Uterus (tissue), 4 donors: Measurements from ENCODE around the gene VRK2. TPM values are rescaled to one million over a fixed set of nuclear protein-coding genes. Genes with fewer than 3 reads are reported as not detected.
"Not testable (repeated sequence)": the region's sequence is repeated elsewhere in the genome, so short reads cannot be mapped to it uniquely, and the experiment has no call there.

Experiments
- DNase-seq, 2 donors: peaks; one replicate each; pipeline ENCODE4 v3.0.0-alpha.2; 2019 to 2020
- H3K27ac ChIP-seq, 2 donors: fragments of 200-600 bp; sonication (generic); 1 replicate in 1 of 2; 2 replicates in 1 of 2; pipeline ENCODE4 v1.5.1; 2016 to 2018
- H3K27me3 ChIP-seq, 2 donors: fragments of 200-600 bp; sonication (generic); one replicate each; pipeline ENCODE4 v1.5.1; 2018 to 2019; ENCODE audit warnings: control low read depth in 1 of 2
- H3K36me3 ChIP-seq, 2 donors: fragments of 200-600 bp; sonication (generic); one replicate each; pipeline ENCODE4 v1.5.1; 2019; ENCODE audit warnings: control low read depth in 1 of 2
- H3K4me1 ChIP-seq, 2 donors: fragments of 200-600 bp; sonication (generic); one replicate each; pipeline ENCODE4 v1.5.1; 2018 to 2019; ENCODE audit warnings: control low read depth in 1 of 2
- H3K4me3 ChIP-seq, 2 donors: fragments of 200-600 bp; sonication (generic); 1 replicate in 1 of 2; 2 replicates in 1 of 2; pipeline ENCODE4 v1.5.1; 2018 to 2019; ENCODE audit warnings: mild to moderate bottlenecking in 1 of 2
- H3K9me3 ChIP-seq, 2 donors: fragments of 200-600 bp; sonication (generic); one replicate each; pipeline ENCODE4 v1.5.1; 2019; ENCODE audit warnings: control low read depth in 1 of 2
- POLR2A ChIP-seq, 2 donors: fragments of 450-650 bp; IDR thresholded peaks; one replicate each; pipeline ENCODE4 v1.6.1; 2016; ENCODE audit warnings: antibody characterized with exemption in 2 of 2, mild to moderate bottlenecking in 1 of 2, moderate library complexity in 1 of 2
- intact Hi-C: fragments of 100-400 bp; cut with DNase I; formaldehyde crosslinking; loops from one replicate; pipeline ENCODE4 v1.15.1; 2023; ENCODE audit warnings: low total_unique reads
- total RNA-seq, 4 donors: library from RNA; depleted of rRNA in 3 of 4; stranded (reverse); fragments of >200 nt in 3 of 4; gene quantifications; one replicate each; pipeline versions ENCODE4 v1.1.0 to v1.2.4, GENCODE V29; 2014 to 2023
- TF ChIP-seq, protein P1 (sequence below), 4 experiments: fragments of 200-600 bp in 2 of 4; fragments of 450-650 bp in 2 of 4; sonication (generic) in 2 of 4; IDR thresholded peaks; one replicate each; pipeline ENCODE4 v1.5.1; 2016 to 2019; ENCODE audit warnings: antibody characterized with exemption in 4 of 4, mild to moderate bottlenecking in 2 of 4, moderate library complexity in 1 of 4
- donor health status: DM: yes; HTN: yes; CAD: no.

The VRK2 gene
- total RNA-seq, 4 donors from 2014 or later, result 17.1 to 30.3 (median 25.7) TPM

DNA sequence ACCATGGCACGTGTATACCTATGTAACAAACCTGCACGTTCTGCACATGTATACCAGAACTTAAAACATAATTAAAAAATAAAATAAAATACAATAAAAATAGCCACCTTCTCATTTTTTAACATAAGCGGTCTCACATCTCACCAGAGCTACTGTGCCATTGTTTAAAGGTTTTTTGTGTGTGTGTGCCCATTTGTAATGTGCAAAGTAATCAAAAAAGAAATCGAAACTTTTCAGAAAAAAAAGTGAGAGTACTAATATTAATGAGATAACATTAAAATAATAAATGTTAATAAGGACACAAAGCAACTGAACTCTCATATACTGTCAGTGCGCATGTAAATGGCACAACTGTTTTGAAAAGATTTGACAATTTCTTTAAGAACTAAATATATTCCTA lies 134.0 kb downstream of the VRK2 start:
- intact Hi-C loops, result no loop called here
- H3K27me3 ChIP-seq, result no peaks in the 10 kb centered on the region
- no peaks in the 10 kb centered on the region for H3K4me1 ChIP-seq
- TF ChIP-seq POLR2A (IDR thresholded peaks at IDR 0.05), result no peak
- TF ChIP-seq, protein P1, sequence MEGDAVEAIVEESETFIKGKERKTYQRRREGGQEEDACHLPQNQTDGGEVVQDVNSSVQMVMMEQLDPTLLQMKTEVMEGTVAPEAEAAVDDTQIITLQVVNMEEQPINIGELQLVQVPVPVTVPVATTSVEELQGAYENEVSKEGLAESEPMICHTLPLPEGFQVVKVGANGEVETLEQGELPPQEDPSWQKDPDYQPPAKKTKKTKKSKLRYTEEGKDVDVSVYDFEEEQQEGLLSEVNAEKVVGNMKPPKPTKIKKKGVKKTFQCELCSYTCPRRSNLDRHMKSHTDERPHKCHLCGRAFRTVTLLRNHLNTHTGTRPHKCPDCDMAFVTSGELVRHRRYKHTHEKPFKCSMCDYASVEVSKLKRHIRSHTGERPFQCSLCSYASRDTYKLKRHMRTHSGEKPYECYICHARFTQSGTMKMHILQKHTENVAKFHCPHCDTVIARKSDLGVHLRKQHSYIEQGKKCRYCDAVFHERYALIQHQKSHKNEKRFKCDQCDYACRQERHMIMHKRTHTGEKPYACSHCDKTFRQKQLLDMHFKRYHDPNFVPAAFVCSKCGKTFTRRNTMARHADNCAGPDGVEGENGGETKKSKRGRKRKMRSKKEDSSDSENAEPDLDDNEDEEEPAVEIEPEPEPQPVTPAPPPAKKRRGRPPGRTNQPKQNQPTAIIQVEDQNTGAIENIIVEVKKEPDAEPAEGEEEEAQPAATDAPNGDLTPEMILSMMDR (IDR thresholded peaks at IDR 0.05), result no peak
- H3K36me3 ChIP-seq, result no peaks in the 10 kb centered on the region
- no peak for DNase-seq
- H3K4me3 ChIP-seq, result no peak overlapping the region
- no peaks in the 10 kb centered on the region for H3K9me3 ChIP-seq
- H3K27ac ChIP-seq, result no peak overlapping the region

DNA sequence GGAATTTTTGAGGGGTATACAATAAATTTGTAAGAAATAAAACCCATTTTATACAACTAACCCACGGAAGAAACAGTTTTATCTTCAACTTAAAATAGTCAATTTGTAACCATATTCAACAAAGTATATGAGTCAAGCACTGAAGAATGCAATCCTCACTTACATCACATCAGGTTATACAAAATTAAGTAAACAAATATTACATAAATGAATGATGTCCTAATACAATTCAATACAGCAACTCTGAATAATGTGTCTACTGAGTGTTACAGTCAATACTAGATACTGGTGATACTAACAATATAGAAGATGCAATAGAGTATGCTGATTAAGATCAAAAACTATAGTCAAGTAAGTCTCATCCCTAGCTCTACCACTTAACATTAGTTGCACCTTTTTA lies 135.9 kb downstream of the VRK2 start:
- intact Hi-C loops, result no loop called here
- Histone ChIP-seq H3K9me3 (no peaks in the 10 kb centered on the region), H3K4me3 (no peak overlapping the region), H3K27ac (no peak overlapping the region), H3K4me1 (no peaks in the 10 kb centered on the region), H3K27me3 (no peaks in the 10 kb centered on the region), H3K36me3 (no peaks in the 10 kb centered on the region)
- TF ChIP-seq, protein P1 (IDR thresholded peaks at IDR 0.05), result no peak
- no peak for TF ChIP-seq POLR2A (IDR thresholded peaks at IDR 0.05)
- DNase-seq, result no peak

DNA sequence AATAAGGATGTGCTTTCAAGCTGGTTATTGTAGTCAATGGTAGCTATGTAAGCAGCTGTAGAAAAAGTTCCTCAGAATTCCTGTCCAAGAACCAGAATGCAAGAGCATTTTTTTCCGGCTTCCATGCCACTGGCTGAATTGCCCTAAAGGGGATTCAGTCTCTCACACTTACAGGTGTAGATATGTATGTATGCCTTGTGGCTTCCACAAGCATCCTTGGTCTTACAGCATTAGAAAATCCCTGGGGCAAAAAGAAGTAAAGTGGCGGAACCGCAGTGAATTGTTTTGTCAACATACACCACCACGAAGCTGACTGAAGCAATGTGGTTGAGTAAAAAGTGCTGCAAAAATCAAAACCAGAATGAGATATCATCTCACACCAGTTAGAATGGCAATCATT lies 139.9 kb downstream of the VRK2 start:
- Histone ChIP-seq H3K4me3 (no peak overlapping the region), H3K9me3 (no peaks in the 10 kb centered on the region), H3K27me3 (no peaks in the 10 kb centered on the region), H3K27ac (no peak overlapping the region), H3K36me3 (no peaks in the 10 kb centered on the region), H3K4me1 (no peaks in the 10 kb centered on the region)
- intact Hi-C loops, result no loop called here
- DNase-seq, result no peak
- TF ChIP-seq, protein P1 (IDR thresholded peaks at IDR 0.05), result no peak
- no peak for TF ChIP-seq POLR2A (IDR thresholded peaks at IDR 0.05)

DNA sequence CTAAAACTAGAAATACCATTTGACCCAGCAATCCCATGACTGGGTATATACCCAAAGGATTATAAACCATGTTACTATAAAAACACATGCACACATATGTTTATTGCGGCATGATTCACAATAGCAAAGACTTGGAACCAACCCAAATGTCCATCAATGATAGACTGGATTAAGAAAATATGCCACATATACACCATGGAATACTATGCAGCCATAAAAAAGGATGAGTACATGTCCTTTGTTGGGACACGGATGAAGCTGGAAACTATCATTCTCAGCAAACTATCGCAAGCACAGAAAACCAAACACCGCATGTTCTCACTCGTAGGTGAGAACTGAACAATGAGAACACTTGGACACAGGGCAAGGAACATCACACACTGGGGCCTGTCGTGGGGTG lies 140.4 kb downstream of the VRK2 start:
- H3K4me1 ChIP-seq, DNase-seq, intact Hi-C loops, H3K9me3 ChIP-seq, H3K27ac ChIP-seq, H3K36me3 ChIP-seq, H3K4me3 ChIP-seq, H3K27me3 ChIP-seq: not testable (repeated sequence)

DNA sequence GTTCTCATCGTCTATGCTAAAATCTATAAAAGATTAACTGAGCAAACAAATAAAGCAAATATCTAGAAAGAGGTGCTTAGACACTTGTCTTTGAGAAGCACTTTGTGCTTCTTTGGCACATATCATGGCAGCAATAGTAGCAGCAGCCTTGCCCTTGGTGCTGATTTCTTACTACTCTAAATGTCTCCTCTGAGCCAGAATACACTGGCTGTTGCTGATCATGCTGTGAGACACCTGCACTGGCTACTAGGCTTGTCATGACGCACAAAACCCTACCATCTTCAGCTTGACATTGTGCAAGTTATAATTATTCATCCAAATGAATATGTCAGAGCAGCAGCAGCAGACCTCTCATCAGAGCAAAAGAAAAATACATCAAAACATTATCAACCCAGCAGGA lies 147.9 kb downstream of the VRK2 start:
- Histone ChIP-seq H3K9me3 (no peaks in the 10 kb centered on the region), H3K27me3 (no peaks in the 10 kb centered on the region), H3K4me3 (no peak overlapping the region), H3K27ac (no peak overlapping the region), H3K4me1 (no peaks in the 10 kb centered on the region), H3K36me3 (no peaks in the 10 kb centered on the region)
- intact Hi-C loops, result no loop called here
- TF ChIP-seq POLR2A (IDR thresholded peaks at IDR 0.05), result no peak
- TF ChIP-seq, protein P1 (IDR thresholded peaks at IDR 0.05), result no peak
- no peak for DNase-seq

DNA sequence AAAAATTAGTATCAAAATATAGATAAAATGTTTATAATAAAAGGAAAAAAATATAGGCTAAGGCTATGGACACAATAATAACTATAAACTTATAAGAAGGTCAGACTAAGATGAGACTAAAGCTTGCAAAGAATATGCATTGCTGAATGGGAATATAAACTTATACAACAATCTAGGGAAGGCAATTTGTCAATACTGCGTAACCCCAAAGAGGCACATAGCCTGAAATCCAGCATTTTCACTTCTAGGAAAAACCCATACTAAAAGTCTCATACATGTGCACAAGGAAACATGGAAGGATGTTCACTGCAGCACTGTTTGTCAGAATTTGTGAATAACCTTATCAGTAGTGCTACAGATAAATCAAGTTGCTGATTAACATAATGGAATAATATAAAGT lies 149.1 kb downstream of the VRK2 start:
- Histone ChIP-seq H3K27ac (no peak overlapping the region), H3K27me3 (no peaks in the 10 kb centered on the region), H3K4me3 (no peak overlapping the region), H3K36me3 (no peaks in the 10 kb centered on the region), H3K4me1 (no peaks in the 10 kb centered on the region), H3K9me3 (no peaks in the 10 kb centered on the region)
- DNase-seq, result no peak
- TF ChIP-seq, protein P1 (IDR thresholded peaks at IDR 0.05), result no peak
- no peak for TF ChIP-seq POLR2A (IDR thresholded peaks at IDR 0.05)
- intact Hi-C loops, result no loop called here
